GM23338 (cell line): ENCODE results near the gene MACROD1. TPM values are rescaled to one million over a fixed set of nuclear protein-coding genes. Genes with fewer than 3 reads are reported as not detected.

Experiments used
- ATAC-seq: fragments of 200-7000 bp; cut with Tn5 transposase; 3 replicates; pipeline ENCODE4 v1.9.1; 2020
- DNase-seq: peaks from one replicate; pipeline ENCODE4 v3.0.0-alpha.2; 2015; ENCODE audit warnings: low spot score
- H2AFZ ChIP-seq: fragments of 200-600 bp; sonication (generic); 2 replicates; pipeline ENCODE4 v1.8.0; 2016; ENCODE audit warnings: antibody characterized with exemption, mild to moderate bottlenecking, moderate library complexity
- H3F3A ChIP-seq: fragments of 200-600 bp; sonication (generic); replicated peaks from 2 replicates; pipeline ENCODE4 v1.8.0; 2017; ENCODE audit warnings: antibody characterized with exemption, mixed run types, low read depth
- H3K27ac ChIP-seq: fragments of 200-600 bp; sonication (generic); 2 replicates; pipeline ENCODE4 v1.6.1; 2016; ENCODE audit warnings: low read depth
- H3K27me3 ChIP-seq: fragments of 200-600 bp; sonication (generic); 2 replicates; pipeline ENCODE4 v1.8.0; 2016; ENCODE audit warnings: mild to moderate bottlenecking, mixed run types, moderate library complexity; ENCODE audit not compliant: insufficient read depth
- H3K36me3 ChIP-seq: fragments of 200-600 bp; sonication (generic); 2 replicates; pipeline ENCODE4 v1.8.0; 2016; ENCODE audit warnings: mild to moderate bottlenecking; ENCODE audit not compliant: insufficient read depth
- H3K4me1 ChIP-seq: fragments of 200-600 bp; sonication (generic); 2 replicates; pipeline ENCODE4 v1.8.0; 2016; ENCODE audit warnings: mild to moderate bottlenecking, moderate library complexity; ENCODE audit not compliant: insufficient read depth
- H3K4me2 ChIP-seq: fragments of 200-600 bp; sonication (generic); 2 replicates; pipeline ENCODE4 v1.7.1; 2017; ENCODE audit warnings: mixed run types
- H3K4me3 ChIP-seq: fragments of 200-600 bp; sonication (generic); 2 replicates; pipeline ENCODE4 v1.6.1; 2016; ENCODE audit warnings: mixed run types
- H3K79me2 ChIP-seq: fragments of 200-600 bp; sonication (generic); replicated peaks from 2 replicates; pipeline ENCODE4 v1.8.0; 2017; ENCODE audit warnings: mild to moderate bottlenecking; ENCODE audit not compliant: insufficient read depth
- H3K9me2 ChIP-seq: fragments of 200-600 bp; sonication (generic); 2 replicates; pipeline ENCODE4 v1.8.0; 2017; ENCODE audit not compliant: insufficient read depth
- H4K20me1 ChIP-seq: fragments of 200-600 bp; sonication (generic); replicated peaks from 2 replicates; pipeline ENCODE4 v1.8.0; 2017; ENCODE audit warnings: mild to moderate bottlenecking; ENCODE audit not compliant: insufficient read depth
- H3K27ac Mint-ChIP-seq: 2 replicates; pipeline ENCODE4 v1.8.0; 2020; ENCODE audit warnings: inconsistent platforms, mild to moderate bottlenecking, moderate library complexity, mixed read lengths
- H3K27me3 Mint-ChIP-seq: 3 replicates; pipeline ENCODE4 v1.8.0; 2022; ENCODE audit warnings: low read depth, mild to moderate bottlenecking, moderate library complexity, mixed read lengths, inconsistent platforms; ENCODE audit not compliant: insufficient read depth, poor library complexity
- H3K36me3 Mint-ChIP-seq: 3 replicates; pipeline ENCODE4 v1.8.0; 2021; ENCODE audit warnings: low read depth, mild to moderate bottlenecking, inconsistent platforms, moderate library complexity, mixed read lengths
- H3K4me1 Mint-ChIP-seq: 3 replicates; pipeline ENCODE4 v1.8.0; 2020; ENCODE audit warnings: mild to moderate bottlenecking, inconsistent platforms, mixed read lengths
- H3K4me3 Mint-ChIP-seq: 3 replicates; pipeline ENCODE4 v1.8.0; 2021; ENCODE audit warnings: moderate library complexity, mild to moderate bottlenecking, inconsistent platforms, mixed read lengths
- H3K9me3 Mint-ChIP-seq: 3 replicates; pipeline ENCODE4 v1.8.0; 2020; ENCODE audit warnings: moderate library complexity, mild to moderate bottlenecking, inconsistent platforms, mixed read lengths
- CREB1 ChIP-seq: fragments of 250-450 bp; sonication (Bioruptor Pico); IDR thresholded peaks from 2 replicates; pipeline ENCODE4 v1.5.0; 2020; ENCODE audit warnings: low read depth, mild to moderate bottlenecking, moderate library complexity
- EZH2 ChIP-seq: fragments of 200-600 bp; sonication (generic); IDR thresholded peaks from one replicate; pipeline ENCODE4 v1.8.0; 2017; ENCODE audit warnings: antibody characterized with exemption, mild to moderate bottlenecking, low read depth; ENCODE audit not compliant: unreplicated experiment
- NANOG ChIP-seq: IDR thresholded peaks from 2 replicates; pipeline ENCODE4 v1.6.1; 2016; ENCODE audit warnings: antibody characterized with exemption, borderline replicate concordance
- POLR2AphosphoS5 ChIP-seq: IDR thresholded peaks from 2 replicates; pipeline ENCODE4 v1.6.1; 2016; ENCODE audit warnings: antibody characterized with exemption, low read depth
- STAT1 ChIP-seq: IDR thresholded peaks from one replicate; pipeline ENCODE4 v1.6.1; 2016; ENCODE audit warnings: antibody characterized with exemption; ENCODE audit not compliant: unreplicated experiment
- ZNF114 ChIP-seq: fragments of 250-450 bp; sonication (Bioruptor Pico); IDR thresholded peaks from 2 replicates; pipeline ENCODE4 v1.5.0; 2020; ENCODE audit warnings: mild to moderate bottlenecking, moderate library complexity
- polyA plus RNA-seq: library from polyadenylated mRNA; unstranded; fragments of >200 nt; fragmentation: Nextera tagmentation; extraction: Ambion mirVana; gene quantifications from 2 replicates; pipeline ENCODE4 v1.2.1, GENCODE V29; 2016
- total RNA-seq: library from RNA; depleted of rRNA; stranded (reverse); fragments of >200 nt; shearing (Covaris generic); gene quantifications from 2 replicates; pipeline ENCODE4 v1.2.3, GENCODE V29; 2014
- TF ChIP-seq, protein P1 (sequence below): fragments of 250-450 bp; sonication (Bioruptor Pico); IDR thresholded peaks from 2 replicates; pipeline ENCODE4 v1.5.0; 2020; ENCODE audit warnings: mild to moderate bottlenecking, moderate library complexity
- TF ChIP-seq, protein P2 (sequence below): IDR thresholded peaks from 2 replicates; pipeline ENCODE4 v1.6.1; 2016; ENCODE audit warnings: antibody characterized with exemption
- TF ChIP-seq, protein P3 (sequence below): IDR thresholded peaks from one replicate; pipeline ENCODE4 v1.6.1; 2018; ENCODE audit warnings: antibody characterized with exemption; ENCODE audit not compliant: unreplicated experiment

The MACROD1 gene
- total and polyA plus RNA-seq, 2 experiments from 2014 or later, result 33.0 to 51.6 TPM

DNA sequence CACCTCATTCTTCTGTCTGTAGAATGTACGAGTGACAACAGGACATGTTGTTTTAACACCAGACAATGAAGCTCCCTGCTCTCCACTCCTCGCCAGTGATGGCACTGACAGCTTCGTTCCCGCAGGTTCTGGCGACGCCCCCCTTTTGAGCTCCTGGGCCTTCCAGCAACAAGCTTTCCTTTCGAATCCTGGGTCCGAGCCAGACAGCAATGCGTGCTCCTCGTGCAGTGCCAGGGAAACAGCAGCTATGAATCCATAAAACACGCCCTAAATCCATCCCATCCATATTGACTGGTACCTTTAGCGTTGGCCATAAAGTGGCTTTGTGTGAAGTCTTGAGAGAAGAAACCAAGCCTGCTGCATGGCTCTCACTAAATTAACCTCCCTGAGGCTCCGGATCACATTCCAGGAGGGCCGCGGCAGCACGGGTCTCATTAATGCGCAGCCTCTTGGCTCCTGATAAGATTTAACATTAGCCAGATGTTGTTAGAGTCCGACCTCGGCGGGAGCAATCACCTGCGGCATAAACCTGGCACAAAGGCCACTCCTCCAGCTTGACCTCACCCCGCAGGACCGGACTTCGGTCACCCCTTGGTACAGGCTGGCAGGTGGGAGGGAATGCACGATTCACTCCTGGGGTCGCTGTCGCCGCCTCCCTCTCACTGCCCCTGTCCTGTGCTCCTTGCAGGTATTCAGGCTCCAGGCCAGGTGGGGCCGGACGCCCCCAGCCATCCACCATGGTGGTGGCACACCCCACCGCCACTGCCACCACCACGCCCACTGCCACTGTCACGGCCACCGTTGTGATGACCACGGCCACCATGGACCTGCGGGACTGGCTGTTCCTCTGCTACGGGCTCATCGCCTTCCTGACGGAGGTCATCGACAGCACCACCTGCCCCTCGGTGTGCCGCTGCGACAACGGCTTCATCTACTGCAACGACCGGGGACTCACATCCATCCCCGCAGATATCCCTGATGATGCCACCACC is 50.1 kb downstream of the MACROD1 start (continued):
- TF ChIP-seq, protein P1, sequence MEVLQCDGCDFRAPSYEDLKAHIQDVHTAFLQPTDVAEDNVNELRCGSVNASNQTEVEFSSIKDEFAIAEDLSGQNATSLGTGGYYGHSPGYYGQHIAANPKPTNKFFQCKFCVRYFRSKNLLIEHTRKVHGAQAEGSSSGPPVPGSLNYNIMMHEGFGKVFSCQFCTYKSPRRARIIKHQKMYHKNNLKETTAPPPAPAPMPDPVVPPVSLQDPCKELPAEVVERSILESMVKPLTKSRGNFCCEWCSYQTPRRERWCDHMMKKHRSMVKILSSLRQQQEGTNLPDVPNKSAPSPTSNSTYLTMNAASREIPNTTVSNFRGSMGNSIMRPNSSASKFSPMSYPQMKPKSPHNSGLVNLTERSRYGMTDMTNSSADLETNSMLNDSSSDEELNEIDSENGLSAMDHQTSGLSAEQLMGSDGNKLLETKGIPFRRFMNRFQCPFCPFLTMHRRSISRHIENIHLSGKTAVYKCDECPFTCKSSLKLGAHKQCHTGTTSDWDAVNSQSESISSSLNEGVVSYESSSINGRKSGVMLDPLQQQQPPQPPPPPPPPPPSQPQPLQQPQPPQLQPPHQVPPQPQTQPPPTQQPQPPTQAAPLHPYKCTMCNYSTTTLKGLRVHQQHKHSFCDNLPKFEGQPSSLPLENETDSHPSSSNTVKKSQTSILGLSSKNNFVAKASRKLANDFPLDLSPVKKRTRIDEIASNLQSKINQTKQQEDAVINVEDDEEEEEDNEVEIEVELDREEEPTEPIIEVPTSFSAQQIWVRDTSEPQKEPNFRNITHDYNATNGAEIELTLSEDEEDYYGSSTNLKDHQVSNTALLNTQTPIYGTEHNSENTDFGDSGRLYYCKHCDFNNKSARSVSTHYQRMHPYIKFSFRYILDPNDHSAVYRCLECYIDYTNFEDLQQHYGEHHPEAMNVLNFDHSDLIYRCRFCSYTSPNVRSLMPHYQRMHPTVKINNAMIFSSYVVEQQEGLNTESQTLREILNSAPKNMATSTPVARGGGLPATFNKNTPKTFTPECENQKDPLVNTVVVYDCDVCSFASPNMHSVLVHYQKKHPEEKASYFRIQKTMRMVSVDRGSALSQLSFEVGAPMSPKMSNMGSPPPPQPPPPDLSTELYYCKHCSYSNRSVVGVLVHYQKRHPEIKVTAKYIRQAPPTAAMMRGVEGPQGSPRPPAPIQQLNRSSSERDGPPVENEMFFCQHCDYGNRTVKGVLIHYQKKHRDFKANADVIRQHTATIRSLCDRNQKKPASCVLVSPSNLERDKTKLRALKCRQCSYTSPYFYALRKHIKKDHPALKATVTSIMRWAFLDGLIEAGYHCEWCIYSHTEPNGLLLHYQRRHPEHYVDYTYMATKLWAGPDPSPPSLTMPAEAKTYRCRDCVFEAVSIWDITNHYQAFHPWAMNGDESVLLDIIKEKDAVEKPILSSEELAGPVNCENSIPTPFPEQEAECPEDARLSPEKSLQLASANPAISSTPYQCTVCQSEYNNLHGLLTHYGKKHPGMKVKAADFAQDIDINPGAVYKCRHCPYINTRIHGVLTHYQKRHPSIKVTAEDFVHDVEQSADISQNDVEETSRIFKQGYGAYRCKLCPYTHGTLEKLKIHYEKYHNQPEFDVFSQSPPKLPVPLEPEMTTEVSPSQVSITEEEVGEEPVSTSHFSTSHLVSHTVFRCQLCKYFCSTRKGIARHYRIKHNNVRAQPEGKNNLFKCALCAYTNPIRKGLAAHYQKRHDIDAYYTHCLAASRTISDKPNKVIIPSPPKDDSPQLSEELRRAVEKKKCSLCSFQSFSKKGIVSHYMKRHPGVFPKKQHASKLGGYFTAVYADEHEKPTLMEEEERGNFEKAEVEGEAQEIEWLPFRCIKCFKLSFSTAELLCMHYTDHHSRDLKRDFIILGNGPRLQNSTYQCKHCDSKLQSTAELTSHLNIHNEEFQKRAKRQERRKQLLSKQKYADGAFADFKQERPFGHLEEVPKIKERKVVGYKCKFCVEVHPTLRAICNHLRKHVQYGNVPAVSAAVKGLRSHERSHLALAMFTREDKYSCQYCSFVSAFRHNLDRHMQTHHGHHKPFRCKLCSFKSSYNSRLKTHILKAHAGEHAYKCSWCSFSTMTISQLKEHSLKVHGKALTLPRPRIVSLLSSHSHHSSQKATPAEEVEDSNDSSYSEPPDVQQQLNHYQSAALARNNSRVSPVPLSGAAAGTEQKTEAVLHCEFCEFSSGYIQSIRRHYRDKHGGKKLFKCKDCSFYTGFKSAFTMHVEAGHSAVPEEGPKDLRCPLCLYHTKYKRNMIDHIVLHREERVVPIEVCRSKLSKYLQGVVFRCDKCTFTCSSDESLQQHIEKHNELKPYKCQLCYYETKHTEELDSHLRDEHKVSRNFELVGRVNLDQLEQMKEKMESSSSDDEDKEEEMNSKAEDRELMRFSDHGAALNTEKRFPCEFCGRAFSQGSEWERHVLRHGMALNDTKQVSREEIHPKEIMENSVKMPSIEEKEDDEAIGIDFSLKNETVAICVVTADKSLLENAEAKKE, result no peak
- TF ChIP-seq EZH2 (no peak), CREB1 (CRISPR knock-in tag) (no peak), STAT1 (no peak), POLR2AphosphoS5 (no peak)
- TF ChIP-seq, protein P2, sequence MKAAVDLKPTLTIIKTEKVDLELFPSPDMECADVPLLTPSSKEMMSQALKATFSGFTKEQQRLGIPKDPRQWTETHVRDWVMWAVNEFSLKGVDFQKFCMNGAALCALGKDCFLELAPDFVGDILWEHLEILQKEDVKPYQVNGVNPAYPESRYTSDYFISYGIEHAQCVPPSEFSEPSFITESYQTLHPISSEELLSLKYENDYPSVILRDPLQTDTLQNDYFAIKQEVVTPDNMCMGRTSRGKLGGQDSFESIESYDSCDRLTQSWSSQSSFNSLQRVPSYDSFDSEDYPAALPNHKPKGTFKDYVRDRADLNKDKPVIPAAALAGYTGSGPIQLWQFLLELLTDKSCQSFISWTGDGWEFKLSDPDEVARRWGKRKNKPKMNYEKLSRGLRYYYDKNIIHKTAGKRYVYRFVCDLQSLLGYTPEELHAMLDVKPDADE, result no peak

DNA sequence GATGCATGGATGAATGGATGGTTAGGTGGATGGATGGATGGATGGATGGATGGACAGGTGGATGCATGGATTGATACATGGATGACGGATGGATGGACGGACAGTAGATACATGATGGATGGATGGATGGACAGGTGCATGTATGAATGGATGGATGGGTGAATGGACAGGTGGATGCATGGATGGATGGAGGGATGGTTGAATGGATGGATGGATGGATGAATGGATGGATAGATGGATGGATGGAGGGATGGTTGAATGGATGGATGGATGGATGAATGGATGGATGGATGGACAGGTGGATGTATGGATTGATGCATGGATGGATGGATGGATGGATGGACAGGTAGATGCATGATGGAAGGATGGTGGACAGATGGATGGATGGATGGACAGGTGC is 51.7 kb downstream of the MACROD1 start:
- H3K4me3 ChIP-seq, result no peak overlapping the region
- no peak overlapping the region for H3K4me2 ChIP-seq
- Mint-ChIP-seq H3K36me3 (no peaks in the 10 kb centered on the region), H3K4me3 (no peak overlapping the region), H3K27me3 (peaks cover 11% of the 10 kb centered on the region), H3K4me1 (peaks cover 7% of the 10 kb centered on the region; the same call in 2 of the 3 replicates), H3K9me3 (no peaks in the 10 kb centered on the region), H3K27ac (no peak overlapping the region)
- peaks cover 9% of the 10 kb centered on the region for H4K20me1 ChIP-seq
- peaks cover 27% of the 10 kb centered on the region for H3K27me3 ChIP-seq
- H3K27ac ChIP-seq, result no peak overlapping the region
- H3K36me3 ChIP-seq, result no peaks in the 10 kb centered on the region
- no peak overlapping the region for H2AFZ ChIP-seq
- no peaks in the 10 kb centered on the region for H3K9me2 ChIP-seq
- H3F3A ChIP-seq, result peaks cover 2% of the 10 kb centered on the region; the same call in 1 of the 2 replicates
- DNase-seq (no peak), ATAC-seq (no peak)
- no peaks in the 10 kb centered on the region for H3K4me1 ChIP-seq
- no peaks in the 10 kb centered on the region for H3K79me2 ChIP-seq
- TF ChIP-seq, protein P3, sequence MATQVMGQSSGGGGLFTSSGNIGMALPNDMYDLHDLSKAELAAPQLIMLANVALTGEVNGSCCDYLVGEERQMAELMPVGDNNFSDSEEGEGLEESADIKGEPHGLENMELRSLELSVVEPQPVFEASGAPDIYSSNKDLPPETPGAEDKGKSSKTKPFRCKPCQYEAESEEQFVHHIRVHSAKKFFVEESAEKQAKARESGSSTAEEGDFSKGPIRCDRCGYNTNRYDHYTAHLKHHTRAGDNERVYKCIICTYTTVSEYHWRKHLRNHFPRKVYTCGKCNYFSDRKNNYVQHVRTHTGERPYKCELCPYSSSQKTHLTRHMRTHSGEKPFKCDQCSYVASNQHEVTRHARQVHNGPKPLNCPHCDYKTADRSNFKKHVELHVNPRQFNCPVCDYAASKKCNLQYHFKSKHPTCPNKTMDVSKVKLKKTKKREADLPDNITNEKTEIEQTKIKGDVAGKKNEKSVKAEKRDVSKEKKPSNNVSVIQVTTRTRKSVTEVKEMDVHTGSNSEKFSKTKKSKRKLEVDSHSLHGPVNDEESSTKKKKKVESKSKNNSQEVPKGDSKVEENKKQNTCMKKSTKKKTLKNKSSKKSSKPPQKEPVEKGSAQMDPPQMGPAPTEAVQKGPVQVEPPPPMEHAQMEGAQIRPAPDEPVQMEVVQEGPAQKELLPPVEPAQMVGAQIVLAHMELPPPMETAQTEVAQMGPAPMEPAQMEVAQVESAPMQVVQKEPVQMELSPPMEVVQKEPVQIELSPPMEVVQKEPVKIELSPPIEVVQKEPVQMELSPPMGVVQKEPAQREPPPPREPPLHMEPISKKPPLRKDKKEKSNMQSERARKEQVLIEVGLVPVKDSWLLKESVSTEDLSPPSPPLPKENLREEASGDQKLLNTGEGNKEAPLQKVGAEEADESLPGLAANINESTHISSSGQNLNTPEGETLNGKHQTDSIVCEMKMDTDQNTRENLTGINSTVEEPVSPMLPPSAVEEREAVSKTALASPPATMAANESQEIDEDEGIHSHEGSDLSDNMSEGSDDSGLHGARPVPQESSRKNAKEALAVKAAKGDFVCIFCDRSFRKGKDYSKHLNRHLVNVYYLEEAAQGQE, result no peak
- TF ChIP-seq, protein P2, result no peak
- TF ChIP-seq NANOG (no peak), POLR2AphosphoS5 (no peak), EZH2 (no peak), ZNF114 (CRISPR knock-in tag) (no peak)
